Fibroblast of peridontal ligament (primary cell): Measurements from ENCODE around the gene MAGIX.
"Not testable (repeated sequence)": the region's sequence is repeated elsewhere in the genome, so short reads cannot be mapped to it uniquely, and the experiment has no call there.

Experiments used
- DNase-seq: peaks from one replicate; pipeline ENCODE4 v3.0.0-alpha.2; 2010; ENCODE audit errors: extremely low read depth

The MAGIX gene

GRCh38 chrX:49162620-49163019, at the start of gene MAGIX:
TSS of gene MAGIX (plus strand) at chrX:49162758. CDS start at chrX:49162890, 132 bp downstream.
- no peak for DNase-seq

GRCh38 chrX:49116076-49116475, 46.5 kb upstream of the MAGIX start:
- DNase-seq, result no peak

- DNase-seq, result no peak
Measured at GRCh38 chrX:49116716-49117115, 45.8 kb upstream of the MAGIX start.

- no peak for DNase-seq
Measured at GRCh38 chrX:49117581-49117980, 45.0 kb upstream of the MAGIX start.

- DNase-seq, result no peak
Measured at GRCh38 chrX:49120091-49120490, 42.5 kb upstream of the MAGIX start.

GRCh38 chrX:49122499-49122898, 40.1 kb upstream of the MAGIX start:
- no peak for DNase-seq

- DNase-seq, result not testable (repeated sequence)
Measured at GRCh38 chrX:49127742-49128258, 34.8 kb upstream of the MAGIX start.

- DNase-seq, result no peak
Measured at GRCh38 chrX:49129427-49129826, 33.1 kb upstream of the MAGIX start.

- not testable (repeated sequence) for DNase-seq
Measured at GRCh38 chrX:49132275-49132674, 30.3 kb upstream of the MAGIX start.

- no peak for DNase-seq
Measured at GRCh38 chrX:49133759-49134158, 28.8 kb upstream of the MAGIX start.

GRCh38 chrX:49137492-49137891, 25.1 kb upstream of the MAGIX start:
- DNase-seq, result no peak

- no peak for DNase-seq
Measured at GRCh38 chrX:49139713-49140112, 22.8 kb upstream of the MAGIX start.

- not testable (repeated sequence) for DNase-seq
Measured at GRCh38 chrX:49142264-49142663, 20.3 kb upstream of the MAGIX start.

GRCh38 chrX:49143154-49143553, 19.4 kb upstream of the MAGIX start:
- DNase-seq, result not testable (repeated sequence)

GRCh38 chrX:49147282-49147681, 15.3 kb upstream of the MAGIX start:
- no peak for DNase-seq

GRCh38 chrX:49147936-49148335, 14.6 kb upstream of the MAGIX start:
- DNase-seq, result no peak

GRCh38 chrX:49148390-49149100, 14.0 kb upstream of the MAGIX start:
- DNase-seq, result not testable (repeated sequence)

- DNase-seq, result not testable (repeated sequence)
Measured at GRCh38 chrX:49149291-49149690, 13.3 kb upstream of the MAGIX start.

GRCh38 chrX:49153467-49153866, 9.1 kb upstream of the MAGIX start:
- no peak for DNase-seq

GRCh38 chrX:49155243-49155899, 7.2 kb upstream of the MAGIX start:
- peak; percentile 65 for DNase-seq

GRCh38 chrX:49155900-49156837, 6.4 kb upstream of the MAGIX start:
- DNase-seq, result peak; percentile 84

- no peak for DNase-seq
Measured at GRCh38 chrX:49157194-49157593, 5.4 kb upstream of the MAGIX start.
